ENCODE results near the gene DHRS9. TPM values are rescaled to one million over a fixed set of nuclear protein-coding genes. Genes with fewer than 3 reads are reported as not detected.

DHRS9 gene
- total and polyA plus RNA-seq, 2 experiments from 2014 or later: not detected

DNA sequence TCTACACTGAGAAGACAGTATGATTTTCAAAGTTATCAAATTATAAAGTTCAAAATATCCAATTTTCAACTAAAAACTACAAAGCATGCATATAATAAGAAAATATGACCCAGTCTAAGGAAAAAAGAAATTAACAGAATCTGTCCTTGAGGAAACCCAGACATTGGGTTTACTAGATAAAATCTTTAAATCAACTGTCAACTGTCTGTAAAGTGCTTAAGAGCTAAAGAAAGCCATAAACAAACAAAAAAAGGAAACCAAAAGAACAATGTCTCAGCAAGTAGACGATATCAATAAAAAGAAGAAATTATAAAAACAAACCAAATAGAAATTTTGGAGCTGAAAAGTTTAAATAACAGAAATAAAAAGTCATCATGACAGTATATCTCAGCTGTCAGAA lies 27.8 kb upstream of the DHRS9 start (continued):
- TF ChIP-seq CTCF (conservative IDR thresholded peaks at IDR 0.05; ENCODE audit: low read depth in 2 of 2): no peak

- no peak overlapping the region for H3K4me2 ChIP-seq
- H3K36me3 Mint-ChIP-seq (ENCODE audit: low read depth): peaks cover 17% of the 10 kb centered on the region; the same call in 2 of the 3 replicates
- no peak overlapping the region for H3K27ac Mint-ChIP-seq
- no peaks in the 10 kb centered on the region for H3F3A ChIP-seq (replicated peaks; ENCODE audit: low read depth)
- no peak for DNase-seq (ENCODE audit: low spot score)
- peaks cover 4% of the 10 kb centered on the region; the same call in 2 of the 3 replicates for H3K4me1 Mint-ChIP-seq
- H3K27me3 Mint-ChIP-seq (ENCODE audit: insufficient read depth, low read depth, poor library complexity): no peaks in the 10 kb centered on the region
- no peaks in the 10 kb centered on the region for H3K27me3 ChIP-seq (ENCODE audit: insufficient read depth)
- no peak overlapping the region for H3K4me3 ChIP-seq
- ATAC-seq: no peak
- no peaks in the 10 kb centered on the region; the same call in 1 of the 2 replicates for H3K4me1 ChIP-seq (ENCODE audit: insufficient read depth)
- no peaks in the 10 kb centered on the region; the same call in 1 of the 2 replicates for H3K9me2 ChIP-seq (ENCODE audit: insufficient read depth)
- H4K20me1 ChIP-seq (replicated peaks; ENCODE audit: insufficient read depth): no peaks in the 10 kb centered on the region
- H3K9me3 Mint-ChIP-seq: peaks cover 22% of the 10 kb centered on the region
- H3K4me3 Mint-ChIP-seq: no peak overlapping the region
- TF ChIP-seq, protein P1, sequence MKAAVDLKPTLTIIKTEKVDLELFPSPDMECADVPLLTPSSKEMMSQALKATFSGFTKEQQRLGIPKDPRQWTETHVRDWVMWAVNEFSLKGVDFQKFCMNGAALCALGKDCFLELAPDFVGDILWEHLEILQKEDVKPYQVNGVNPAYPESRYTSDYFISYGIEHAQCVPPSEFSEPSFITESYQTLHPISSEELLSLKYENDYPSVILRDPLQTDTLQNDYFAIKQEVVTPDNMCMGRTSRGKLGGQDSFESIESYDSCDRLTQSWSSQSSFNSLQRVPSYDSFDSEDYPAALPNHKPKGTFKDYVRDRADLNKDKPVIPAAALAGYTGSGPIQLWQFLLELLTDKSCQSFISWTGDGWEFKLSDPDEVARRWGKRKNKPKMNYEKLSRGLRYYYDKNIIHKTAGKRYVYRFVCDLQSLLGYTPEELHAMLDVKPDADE (IDR thresholded peaks at IDR 0.05): no peak
- no peak for TF ChIP-seq ZNF462 (CRISPR knock-in tag; IDR thresholded peaks at IDR 0.05)
- TF ChIP-seq EZH2 (IDR thresholded peaks at IDR 0.05; ENCODE audit: low read depth, unreplicated experiment): no peak
- TF ChIP-seq CTCF (conservative IDR thresholded peaks at IDR 0.05; ENCODE audit: low read depth in 2 of 2): no peak
- TF ChIP-seq NANOG (IDR thresholded peaks at IDR 0.05; ENCODE audit: borderline replicate concordance): no peak
- no peak for TF ChIP-seq JUNB (IDR thresholded peaks at IDR 0.05; ENCODE audit: unreplicated experiment)
- TF ChIP-seq REST (IDR thresholded peaks at IDR 0.05; ENCODE audit: unreplicated experiment): no peak
- no peak for TF ChIP-seq CREB1 (CRISPR knock-in tag; IDR thresholded peaks at IDR 0.05; ENCODE audit: low read depth)
- no peak for TF ChIP-seq ZNF114 (CRISPR knock-in tag; IDR thresholded peaks at IDR 0.05)
- no peaks in the 10 kb centered on the region for H3K79me2 ChIP-seq (replicated peaks; ENCODE audit: insufficient read depth)
- H3K27ac ChIP-seq (ENCODE audit: low read depth): no peak overlapping the region
- H2AFZ ChIP-seq: no peak overlapping the region
- no peaks in the 10 kb centered on the region for H3K36me3 ChIP-seq (ENCODE audit: insufficient read depth)
Observed at GRCh38 chr2:169042856-169043255, 26.5 kb upstream of the DHRS9 start.
